ENCODE measurements around the gene LSP1.

- TF ChIP-seq TAF1 (IDR thresholded peaks at IDR 0.05; ENCODE audit: borderline replicate concordance, low read depth, low read length) (no peak), POLR2AphosphoS5 (IDR thresholded peaks at IDR 0.05; ENCODE audit: low read depth, low read length) (no peak)
Measured at GRCh38 chr11:1921574-1922141, 68.8 kb downstream of the LSP1 start.
